ENCODE data around the gene FASTK.

Gene FASTK

DNA sequence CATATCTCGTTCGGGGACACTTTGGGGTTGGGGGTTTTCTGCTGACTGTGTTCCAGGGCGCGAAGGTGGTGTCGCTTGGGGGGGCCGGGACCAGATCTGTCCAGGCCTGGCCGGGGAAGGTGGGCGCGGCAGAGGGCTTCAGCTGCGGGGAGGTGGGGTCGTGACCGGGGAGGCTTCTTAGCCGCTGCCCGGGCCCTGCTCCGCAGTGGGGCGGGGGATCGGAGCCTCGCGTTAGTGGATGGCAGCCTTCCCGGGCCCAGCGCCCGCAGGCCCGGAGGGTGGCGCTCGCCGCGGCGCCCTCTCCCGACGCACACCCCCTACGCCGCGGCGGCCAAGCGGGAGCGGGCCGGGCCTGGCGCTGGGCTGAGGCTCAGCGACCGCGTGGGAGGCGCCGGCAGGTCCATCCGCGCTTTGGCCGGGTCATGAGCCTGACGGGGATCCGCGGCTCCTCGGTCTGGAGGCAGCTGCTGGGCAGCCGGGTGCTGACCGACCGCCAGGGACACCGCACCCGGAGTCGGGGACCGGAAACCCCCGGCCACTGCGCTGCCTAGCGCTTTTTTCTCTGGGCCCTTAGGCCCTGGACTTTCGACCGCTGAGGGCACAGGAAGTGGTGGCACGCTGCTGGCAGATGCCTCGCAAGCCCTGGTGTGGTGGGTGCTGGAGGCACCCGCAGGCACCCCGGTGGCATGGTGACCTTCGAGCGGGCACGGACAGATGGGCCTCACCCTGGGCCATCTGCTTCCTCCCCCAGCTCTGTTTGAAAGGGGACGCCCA is 6.8 kb upstream of the FASTK start:
- peak overlapping the region; percentile 91 for H3K4me3 ChIP-seq (ENCODE audit: control insufficient read depth, low read depth, low read length)
- no peak for DNase-seq (ENCODE audit: low read depth)
- TF ChIP-seq, protein P1, sequence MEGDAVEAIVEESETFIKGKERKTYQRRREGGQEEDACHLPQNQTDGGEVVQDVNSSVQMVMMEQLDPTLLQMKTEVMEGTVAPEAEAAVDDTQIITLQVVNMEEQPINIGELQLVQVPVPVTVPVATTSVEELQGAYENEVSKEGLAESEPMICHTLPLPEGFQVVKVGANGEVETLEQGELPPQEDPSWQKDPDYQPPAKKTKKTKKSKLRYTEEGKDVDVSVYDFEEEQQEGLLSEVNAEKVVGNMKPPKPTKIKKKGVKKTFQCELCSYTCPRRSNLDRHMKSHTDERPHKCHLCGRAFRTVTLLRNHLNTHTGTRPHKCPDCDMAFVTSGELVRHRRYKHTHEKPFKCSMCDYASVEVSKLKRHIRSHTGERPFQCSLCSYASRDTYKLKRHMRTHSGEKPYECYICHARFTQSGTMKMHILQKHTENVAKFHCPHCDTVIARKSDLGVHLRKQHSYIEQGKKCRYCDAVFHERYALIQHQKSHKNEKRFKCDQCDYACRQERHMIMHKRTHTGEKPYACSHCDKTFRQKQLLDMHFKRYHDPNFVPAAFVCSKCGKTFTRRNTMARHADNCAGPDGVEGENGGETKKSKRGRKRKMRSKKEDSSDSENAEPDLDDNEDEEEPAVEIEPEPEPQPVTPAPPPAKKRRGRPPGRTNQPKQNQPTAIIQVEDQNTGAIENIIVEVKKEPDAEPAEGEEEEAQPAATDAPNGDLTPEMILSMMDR (IDR thresholded peaks at IDR 0.05; ENCODE audit: control insufficient read depth, insufficient read depth, low read depth, low read length, missing control alignments): no peak

DNA sequence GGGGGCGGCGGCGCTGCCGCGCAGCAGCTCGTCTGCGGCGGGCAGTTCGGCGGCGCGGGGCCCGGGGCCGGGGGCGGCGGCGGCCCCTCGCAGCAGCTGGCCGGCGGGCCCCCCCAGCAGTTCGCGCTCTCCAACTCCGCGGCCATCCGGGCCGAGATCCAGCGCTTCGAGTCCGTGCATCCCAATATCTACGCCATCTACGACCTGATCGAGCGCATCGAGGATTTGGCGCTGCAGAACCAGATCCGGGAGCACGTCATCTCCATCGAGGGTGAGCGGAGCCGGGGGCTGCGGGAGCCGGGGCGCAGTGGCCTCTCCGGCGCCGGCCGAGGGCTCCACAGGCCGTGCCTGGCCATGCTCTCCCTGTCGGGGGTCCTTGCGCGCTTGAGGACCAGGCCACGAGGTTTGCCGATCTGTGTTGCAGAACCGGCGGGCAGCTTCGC is 6.2 kb upstream of the FASTK start:
- peak overlapping the region; percentile 91 for H3K4me3 ChIP-seq (ENCODE audit: control insufficient read depth, low read depth, low read length)
- TF ChIP-seq, protein P1 (IDR thresholded peaks at IDR 0.05; ENCODE audit: control insufficient read depth, insufficient read depth, low read depth, low read length, missing control alignments): no peak
- no peak for DNase-seq (ENCODE audit: low read depth)

DNA sequence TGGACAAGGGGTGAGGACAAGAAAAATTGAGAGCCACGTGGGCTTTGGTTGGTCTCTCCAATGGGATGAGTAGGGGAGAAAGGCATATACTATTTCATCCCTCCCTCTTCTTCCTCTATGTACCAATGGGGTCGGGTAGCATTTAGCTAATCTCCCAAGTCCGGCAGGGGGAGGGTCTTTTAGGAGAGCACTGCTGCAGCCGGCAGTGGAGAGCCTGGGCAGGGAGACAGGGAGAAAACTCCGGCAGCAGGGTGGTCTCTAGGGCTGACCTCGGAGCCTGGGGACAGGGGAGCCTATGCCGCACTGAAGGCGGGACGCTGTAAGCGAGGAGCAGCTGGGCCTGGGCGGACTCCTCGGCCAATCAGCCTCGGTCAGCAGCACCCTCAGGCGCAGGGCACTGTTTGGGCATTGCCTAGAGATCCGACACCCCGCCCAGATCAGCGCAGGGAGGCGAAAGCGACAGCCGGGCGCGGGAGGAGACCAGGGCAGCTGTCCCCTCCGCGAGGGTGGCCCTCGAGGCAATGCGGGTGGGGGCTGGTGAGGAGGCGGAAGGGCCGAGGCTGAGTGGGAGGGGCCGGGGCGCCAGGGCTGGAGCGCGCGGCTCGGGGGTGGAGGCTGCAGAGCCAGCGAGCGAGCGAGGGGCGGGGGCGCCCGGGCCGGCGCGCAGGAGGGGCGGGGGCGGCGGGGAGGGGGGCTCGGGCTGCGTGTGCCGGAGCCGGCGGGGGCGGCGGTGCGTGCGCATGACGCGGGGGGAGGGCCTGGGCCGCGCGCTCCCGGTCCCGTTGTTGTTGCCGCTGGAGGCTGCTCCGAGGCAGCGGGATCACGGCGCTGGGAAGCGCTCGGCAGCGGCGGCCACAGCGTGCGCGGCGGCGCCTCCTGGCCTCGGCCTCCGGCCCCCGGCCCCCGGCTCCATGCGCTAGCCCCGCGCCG is 5.3 kb upstream of the FASTK start, which contains the start of gene AGAP3:
Gene AGAP3 (plus strand): TSS at position 785 of the 930 bp plus-strand sequence. CDS start 267 bp downstream, outside the sequence.
- TF ChIP-seq, protein P1 (IDR thresholded peaks at IDR 0.05; ENCODE audit: control insufficient read depth, insufficient read depth, low read depth, low read length, missing control alignments): no peak
- no peak for DNase-seq (ENCODE audit: low read depth)
- peak within 1 kb of the TSS; percentile 91 for H3K4me3 ChIP-seq (ENCODE audit: control insufficient read depth, low read depth, low read length)

DNA sequence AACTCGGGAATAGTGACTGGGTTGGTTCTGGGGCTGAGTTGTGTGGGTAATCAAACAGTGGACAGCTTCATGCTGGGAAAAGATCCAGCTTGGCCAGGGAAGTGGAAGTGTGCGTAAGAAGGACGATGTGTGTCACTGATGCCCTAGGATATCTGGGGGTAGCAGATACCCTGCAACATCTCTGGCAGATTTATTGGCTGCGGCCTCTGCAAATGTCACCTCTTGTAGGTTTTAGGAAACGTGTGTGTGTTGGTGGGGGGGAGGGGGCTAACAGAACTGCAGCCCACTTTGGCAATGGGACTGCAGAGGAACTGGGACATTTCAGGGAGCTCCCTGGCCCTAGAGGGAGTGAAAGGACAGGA is 4.7 kb upstream of the FASTK start:
- TF ChIP-seq, protein P1 (IDR thresholded peaks at IDR 0.05; ENCODE audit: control insufficient read depth, insufficient read depth, low read depth, low read length, missing control alignments): no peak
- no peak overlapping the region; the same call in 1 of the 2 replicates for H3K4me3 ChIP-seq (ENCODE audit: control insufficient read depth, low read depth, low read length)
- no peak for DNase-seq (ENCODE audit: low read depth)

DNA sequence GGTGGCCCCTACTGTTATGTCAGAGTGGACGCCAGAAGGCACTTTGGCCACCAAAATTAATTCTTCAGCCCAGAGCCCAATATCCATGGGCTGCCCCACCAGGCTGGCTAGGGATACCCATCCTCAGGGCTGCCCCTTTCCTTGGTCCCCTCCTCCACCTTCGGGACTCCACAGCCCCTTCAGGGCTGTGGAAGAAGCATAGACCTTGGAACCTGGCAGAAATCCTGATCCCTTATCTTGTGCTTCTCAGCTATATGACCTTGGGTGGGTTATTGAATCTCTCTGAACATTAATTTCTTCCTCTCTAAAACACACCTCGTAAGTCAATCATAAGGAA is 3.2 kb upstream of the FASTK start:
- DNase-seq (ENCODE audit: low read depth): no peak
- TF ChIP-seq, protein P1 (IDR thresholded peaks at IDR 0.05; ENCODE audit: control insufficient read depth, insufficient read depth, low read depth, low read length, missing control alignments): no peak
- peak overlapping the region; percentile 88 for H3K4me3 ChIP-seq (ENCODE audit: control insufficient read depth, low read depth, low read length)

DNA sequence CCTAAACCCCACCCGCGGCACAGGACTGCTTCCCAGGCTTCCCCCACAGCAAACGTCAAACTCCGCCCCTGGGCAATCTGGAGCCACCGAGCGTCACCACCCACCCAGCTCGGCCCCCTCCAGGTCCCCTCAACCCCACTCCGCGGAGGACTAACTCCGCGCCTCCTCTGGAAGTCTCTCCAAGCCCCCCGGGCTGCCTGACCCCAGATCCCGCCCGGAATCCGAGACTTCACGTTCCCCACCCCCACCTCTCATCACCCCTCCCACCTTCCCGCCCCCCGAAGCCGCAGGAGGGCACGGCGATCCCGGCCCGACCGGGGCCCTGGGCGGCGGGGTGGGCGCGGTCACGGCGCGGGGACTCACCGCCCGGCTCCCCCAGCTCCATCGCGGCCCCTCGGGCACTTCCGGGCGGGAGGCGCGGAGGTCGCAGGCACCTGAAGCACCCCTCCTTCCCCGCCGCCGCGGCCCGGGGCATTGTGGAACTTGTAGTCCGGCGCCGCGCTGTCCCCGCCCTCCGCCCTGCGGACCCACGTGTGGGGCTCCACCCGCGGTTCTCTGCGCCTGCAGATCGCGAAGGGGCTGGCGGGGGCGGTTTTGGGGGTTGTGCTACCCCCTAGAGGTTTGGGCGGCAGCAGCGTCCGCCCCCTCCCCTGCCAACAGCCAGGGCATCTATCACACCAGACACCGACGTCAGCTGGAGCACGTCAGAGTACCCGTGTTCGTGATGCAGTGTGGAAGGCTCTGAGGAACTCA is 2.6 kb upstream of the FASTK start, which contains the start of gene TMUB1:
Gene TMUB1 (minus strand): TSS at position 423 of the 753 bp plus-strand sequence. CDS start 930 bp downstream, outside the sequence.
- peak within 1 kb of the TSS; percentile 88 for H3K4me3 ChIP-seq (ENCODE audit: control insufficient read depth, low read depth, low read length)
- TF ChIP-seq, protein P1 (IDR thresholded peaks at IDR 0.05; ENCODE audit: control insufficient read depth, insufficient read depth, low read depth, low read length, missing control alignments): no peak
- no peak for DNase-seq (ENCODE audit: low read depth)
